GM06990 (cell line): ENCODE data around the gene CYSRT1.

Experiments used
- DNase-seq: peaks from one replicate; pipeline ENCODE4 v3.0.0-alpha.2; 2011; ENCODE audit not compliant: insufficient read length; ENCODE audit errors: extremely low read depth
- H3K27me3 ChIP-seq: replicated peaks from 2 replicates; pipeline ENCODE4 v1.6.0; 2011; ENCODE audit warnings: low read length; ENCODE audit not compliant: control insufficient read depth, insufficient read depth
- H3K36me3 ChIP-seq: 2 replicates; pipeline ENCODE4 v1.5.1; 2011; ENCODE audit warnings: low read length; ENCODE audit not compliant: control insufficient read depth, insufficient read depth
- H3K4me3 ChIP-seq: replicated peaks from 2 replicates; pipeline ENCODE4 v1.5.1; 2011; ENCODE audit warnings: low read depth, mild to moderate bottlenecking, control low read depth, low read length
- TF ChIP-seq, protein P1 (sequence below): IDR thresholded peaks from 2 replicates; pipeline ENCODE4 v1.5.1; 2011; ENCODE audit warnings: low read length, control low read depth, mild to moderate bottlenecking, inconsistent platforms; ENCODE audit not compliant: insufficient read depth, poor library complexity, severe bottlenecking

CYSRT1 gene

DNA sequence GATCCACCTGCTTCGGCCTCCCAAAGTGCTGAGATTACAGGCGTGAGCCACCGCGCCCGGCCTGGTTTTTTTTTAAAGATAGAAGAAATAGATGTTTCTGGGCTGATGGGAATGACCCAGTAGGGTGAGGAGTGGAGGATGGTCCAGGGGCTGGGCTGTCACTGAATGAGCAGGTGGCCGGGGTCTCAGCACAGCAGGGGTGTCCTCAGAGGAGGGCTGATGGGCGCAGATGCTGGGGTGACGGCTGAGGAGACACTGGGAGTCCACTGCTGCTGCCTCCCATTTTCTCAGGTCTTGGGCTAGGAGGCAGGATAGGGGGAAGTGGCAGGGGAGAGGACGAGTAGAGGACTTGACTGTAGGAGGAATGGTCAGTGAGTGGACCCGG, 50.2 kb downstream of the CYSRT1 start:
- TF ChIP-seq, protein P1, sequence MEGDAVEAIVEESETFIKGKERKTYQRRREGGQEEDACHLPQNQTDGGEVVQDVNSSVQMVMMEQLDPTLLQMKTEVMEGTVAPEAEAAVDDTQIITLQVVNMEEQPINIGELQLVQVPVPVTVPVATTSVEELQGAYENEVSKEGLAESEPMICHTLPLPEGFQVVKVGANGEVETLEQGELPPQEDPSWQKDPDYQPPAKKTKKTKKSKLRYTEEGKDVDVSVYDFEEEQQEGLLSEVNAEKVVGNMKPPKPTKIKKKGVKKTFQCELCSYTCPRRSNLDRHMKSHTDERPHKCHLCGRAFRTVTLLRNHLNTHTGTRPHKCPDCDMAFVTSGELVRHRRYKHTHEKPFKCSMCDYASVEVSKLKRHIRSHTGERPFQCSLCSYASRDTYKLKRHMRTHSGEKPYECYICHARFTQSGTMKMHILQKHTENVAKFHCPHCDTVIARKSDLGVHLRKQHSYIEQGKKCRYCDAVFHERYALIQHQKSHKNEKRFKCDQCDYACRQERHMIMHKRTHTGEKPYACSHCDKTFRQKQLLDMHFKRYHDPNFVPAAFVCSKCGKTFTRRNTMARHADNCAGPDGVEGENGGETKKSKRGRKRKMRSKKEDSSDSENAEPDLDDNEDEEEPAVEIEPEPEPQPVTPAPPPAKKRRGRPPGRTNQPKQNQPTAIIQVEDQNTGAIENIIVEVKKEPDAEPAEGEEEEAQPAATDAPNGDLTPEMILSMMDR = no peak
- H3K4me3 ChIP-seq = no peak overlapping the region
- DNase-seq = no peak
- H3K36me3 ChIP-seq = peaks cover 22% of the 10 kb centered on the region
- no peaks in the 10 kb centered on the region for H3K27me3 ChIP-seq
